Measurements from ENCODE around the gene BCL11B. TPM values are rescaled to one million over a fixed set of nuclear protein-coding genes. Genes with fewer than 3 reads are reported as not detected.

Gene BCL11B
- total RNA-seq, 1 donor from 2014 or later, result 1.3 TPM

DNA sequence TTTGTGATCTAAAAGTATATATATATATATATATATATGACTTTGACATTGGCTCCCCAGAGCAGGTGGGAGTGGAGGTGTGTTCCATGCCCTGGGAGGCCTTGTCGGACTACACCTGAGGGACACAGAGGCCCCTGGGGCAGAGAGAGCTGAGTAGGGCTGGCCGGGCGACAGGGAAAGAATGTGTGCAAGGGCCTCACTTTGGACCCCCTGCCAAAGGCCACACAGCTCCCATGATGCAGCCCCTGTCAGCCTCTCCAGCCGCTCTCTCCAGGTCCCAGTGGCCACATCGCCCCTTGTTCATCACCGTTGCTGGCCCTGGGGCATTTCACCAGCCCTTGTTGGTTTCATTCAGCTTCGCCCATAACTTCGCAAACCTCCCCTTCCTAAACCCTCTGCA is 123.9 kb downstream of the BCL11B start:
- Mint-ChIP-seq H3K4me3 (no peak overlapping the region), H3K4me1 (peaks cover 4% of the 10 kb centered on the region), H3K36me3 (no peaks in the 10 kb centered on the region), H3K9me3 (no peaks in the 10 kb centered on the region), H3K27me3 (ENCODE audit: insufficient read depth, low read depth) (peaks cover 10% of the 10 kb centered on the region), H3K27ac (no peak overlapping the region)
- no peaks in the 10 kb centered on the region for H3K9me3 ChIP-seq (ENCODE audit: low read depth)
- no peak overlapping the region for H3K4me2 ChIP-seq
- no peak overlapping the region for H3K9ac ChIP-seq
- H3K36me3 ChIP-seq, result no peaks in the 10 kb centered on the region
- TF ChIP-seq CTCF (IDR thresholded peaks at IDR 0.05) (no peak), EZH2phosphoT487 (IDR thresholded peaks at IDR 0.05) (no peak), EZH2 (IDR thresholded peaks at IDR 0.05) (no peak)
- no peak overlapping the region for H2AFZ ChIP-seq (replicated peaks)
- no peaks in the 10 kb centered on the region for H3K4me1 ChIP-seq
- DNase-seq (ENCODE audit: low spot score), result no peak
- H3K4me3 ChIP-seq, result no peak overlapping the region
- H3F3A ChIP-seq (ENCODE audit: low read depth), result no peaks in the 10 kb centered on the region
- no peaks in the 10 kb centered on the region for H3K27me3 ChIP-seq
- no peaks in the 10 kb centered on the region for H3K79me2 ChIP-seq (ENCODE audit: low read depth)
- no peaks in the 10 kb centered on the region for H4K20me1 ChIP-seq (ENCODE audit: low read depth)
- H3K27ac ChIP-seq, result no peak overlapping the region

- Mint-ChIP-seq H3K9me3 (no peaks in the 10 kb centered on the region), H3K27ac (no peak overlapping the region), H3K4me1 (peaks cover 6% of the 10 kb centered on the region), H3K27me3 (ENCODE audit: insufficient read depth, low read depth) (peaks cover 10% of the 10 kb centered on the region), H3K36me3 (no peaks in the 10 kb centered on the region), H3K4me3 (no peak overlapping the region)
- H3K9ac ChIP-seq, result no peak overlapping the region
- no peaks in the 10 kb centered on the region for H3K4me1 ChIP-seq
- no peaks in the 10 kb centered on the region for H3K79me2 ChIP-seq (ENCODE audit: low read depth)
- H3K36me3 ChIP-seq, result no peaks in the 10 kb centered on the region
- H3K27ac ChIP-seq, result no peak overlapping the region
- H3F3A ChIP-seq (ENCODE audit: low read depth), result no peaks in the 10 kb centered on the region
- no peaks in the 10 kb centered on the region for H3K9me3 ChIP-seq (ENCODE audit: low read depth)
- no peaks in the 10 kb centered on the region for H3K27me3 ChIP-seq
- no peak for TF ChIP-seq CTCF (IDR thresholded peaks at IDR 0.05)
- no peak for TF ChIP-seq EZH2phosphoT487 (IDR thresholded peaks at IDR 0.05)
- TF ChIP-seq EZH2 (IDR thresholded peaks at IDR 0.05), result no peak
- no peak overlapping the region for H3K4me2 ChIP-seq
- H4K20me1 ChIP-seq (ENCODE audit: low read depth), result no peaks in the 10 kb centered on the region
- H3K4me3 ChIP-seq, result no peak overlapping the region
- H2AFZ ChIP-seq (replicated peaks), result no peak overlapping the region
- DNase-seq (ENCODE audit: low spot score), result no peak
Measured at GRCh38 chr14:99147366-99147740, 124.6 kb downstream of the BCL11B start.

GRCh38 chr14:99146616-99147365 is 125.2 kb downstream of the BCL11B start:
- H3K27me3 Mint-ChIP-seq (ENCODE audit: insufficient read depth, low read depth), result peaks cover 10% of the 10 kb centered on the region
- Histone ChIP-seq H3K27me3 (no peaks in the 10 kb centered on the region), H3K4me1 (no peaks in the 10 kb centered on the region), H3K9ac (no peak overlapping the region), H3K4me2 (no peak overlapping the region), H3K4me3 (no peak overlapping the region), H3K27ac (no peak overlapping the region), H2AFZ (replicated peaks) (no peak overlapping the region), H3K9me3 (ENCODE audit: low read depth) (no peaks in the 10 kb centered on the region), H3K79me2 (ENCODE audit: low read depth) (no peaks in the 10 kb centered on the region), H3K36me3 (no peaks in the 10 kb centered on the region), H3F3A (ENCODE audit: low read depth) (no peaks in the 10 kb centered on the region), H4K20me1 (ENCODE audit: low read depth) (no peaks in the 10 kb centered on the region)
- TF ChIP-seq EZH2phosphoT487 (IDR thresholded peaks at IDR 0.05) (no peak), EZH2 (IDR thresholded peaks at IDR 0.05) (no peak), CTCF (IDR thresholded peaks at IDR 0.05) (no peak)
- peaks cover 6% of the 10 kb centered on the region for H3K4me1 Mint-ChIP-seq
- no peak overlapping the region for H3K27ac Mint-ChIP-seq
- no peaks in the 10 kb centered on the region for H3K36me3 Mint-ChIP-seq
- no peaks in the 10 kb centered on the region for H3K9me3 Mint-ChIP-seq
- no peak for DNase-seq (ENCODE audit: low spot score)
- H3K4me3 Mint-ChIP-seq, result no peak overlapping the region

Data from neural progenitor cell (in vitro differentiated cells).